SKM-1 (cell line): ENCODE measurements around the gene RNF115.
"Not testable (repeated sequence)": the region's sequence is repeated elsewhere in the genome, so short reads cannot be mapped to it uniquely, and the experiment has no call there.

Source experiments
- DNase-seq: peaks from one replicate; lab custom pipeline; 2025; ENCODE audit not compliant: unreplicated experiment; lab: John Stamatoyannopoulos, UW

Gene RNF115

GRCh38 chr1:145747398-145748247 lies 76.3 kb downstream of the RNF115 start:
- DNase-seq, result no peak

- DNase-seq, result no peak
Observed at GRCh38 chr1:145740269-145740668, 83.6 kb downstream of the RNF115 start.

GRCh38 chr1:145736191-145736590 lies 87.7 kb downstream of the RNF115 start:
- no peak for DNase-seq

GRCh38 chr1:145730900-145731299 lies 93.0 kb downstream of the RNF115 start:
- DNase-seq, result no peak

GRCh38 chr1:145730467-145730866 lies 93.4 kb downstream of the RNF115 start:
- DNase-seq, result no peak

GRCh38 chr1:145729666-145730436 lies 94.0 kb downstream of the RNF115 start:
- no peak for DNase-seq

- no peak for DNase-seq
Observed at GRCh38 chr1:145729196-145729595, 94.7 kb downstream of the RNF115 start.

- DNase-seq, result not testable (repeated sequence)
Observed at GRCh38 chr1:145726193-145726592, 97.7 kb downstream of the RNF115 start.

GRCh38 chr1:145720878-145721671 lies 102.8 kb downstream of the RNF115 start:
- DNase-seq, result peak; percentile 14

- DNase-seq, result no peak
Observed at GRCh38 chr1:145720556-145720877, 103.4 kb downstream of the RNF115 start.

- no peak for DNase-seq
Observed at GRCh38 chr1:145719230-145720079, 104.4 kb downstream of the RNF115 start, which contains the start of gene CD160. Gene CD160, plus strand, starts transcription at chr1:145719499. Its CDS starts 8,829 bp downstream, at chr1:145728328.

GRCh38 chr1:145718465-145718864 lies 105.4 kb downstream of the RNF115 start:
- DNase-seq, result not testable (repeated sequence)

GRCh38 chr1:145717833-145718232 lies 106.1 kb downstream of the RNF115 start:
- no peak for DNase-seq

GRCh38 chr1:145716641-145717345 lies 107.1 kb downstream of the RNF115 start:
- DNase-seq, result no peak

- no peak for DNase-seq
Observed at GRCh38 chr1:145714524-145715111, 109.3 kb downstream of the RNF115 start.

GRCh38 chr1:145711213-145711651 lies 112.7 kb downstream of the RNF115 start:
- DNase-seq, result no peak

- no peak for DNase-seq
Observed at GRCh38 chr1:145710291-145711027, 113.4 kb downstream of the RNF115 start.

GRCh38 chr1:145708063-145708462 lies 115.8 kb downstream of the RNF115 start:
- no peak for DNase-seq
